ENCODE results near the gene MYO1E.
"Not testable (repeated sequence)": the region's sequence is repeated elsewhere in the genome, so short reads cannot be mapped to it uniquely, and the experiment has no call there.

The MYO1E gene

DNA sequence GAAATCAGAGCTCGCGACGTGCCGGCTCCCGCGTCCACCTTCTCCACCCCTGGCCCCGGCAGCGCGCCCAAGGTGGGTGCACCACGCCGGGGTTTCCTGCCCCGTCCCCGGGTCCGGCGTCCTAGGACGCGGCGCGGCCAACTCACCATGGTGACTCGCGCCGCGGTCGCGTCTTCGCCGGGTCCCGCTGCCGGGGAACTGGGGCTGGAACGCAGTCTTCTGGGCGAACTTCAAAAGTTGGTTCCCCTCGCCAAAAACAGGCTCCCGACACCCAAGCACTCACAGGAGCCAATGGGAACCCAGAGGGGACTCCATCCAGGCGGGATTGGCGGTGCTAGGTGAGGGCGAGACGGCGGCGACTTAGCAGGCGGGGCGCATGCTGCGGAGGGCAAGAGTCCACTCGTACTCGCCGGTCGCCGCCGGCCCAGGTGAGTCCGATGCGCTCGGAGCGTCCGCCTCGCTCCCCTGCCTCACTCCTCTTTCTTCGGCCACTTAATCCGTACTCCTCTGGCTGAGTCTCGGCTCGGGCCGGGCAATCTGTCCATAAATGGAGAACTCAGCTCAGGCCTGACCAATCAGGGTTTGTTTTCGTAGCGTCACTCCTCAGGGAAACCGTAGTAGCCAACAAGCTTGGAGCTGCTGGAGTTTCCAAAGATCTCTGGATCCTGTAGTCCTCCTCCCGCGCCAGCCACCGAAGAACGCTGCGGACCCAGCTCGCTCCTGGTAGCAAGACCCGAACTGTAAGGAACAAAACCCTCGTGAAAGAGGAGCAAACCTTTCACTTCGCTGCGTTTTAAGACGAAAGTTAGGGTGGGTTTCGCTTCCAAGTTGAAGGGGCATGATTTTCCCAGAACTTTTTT lies at the start of gene MYO1E:
Gene MYO1E, minus strand, starts transcription at position 520 of the 860 bp plus-strand sequence. Its CDS starts 371 bp downstream, at position 149.
- peak in 1 of 2 donors; percentile 10 for DNase-seq (ENCODE audit: low read depth in 2 of 2)

DNA sequence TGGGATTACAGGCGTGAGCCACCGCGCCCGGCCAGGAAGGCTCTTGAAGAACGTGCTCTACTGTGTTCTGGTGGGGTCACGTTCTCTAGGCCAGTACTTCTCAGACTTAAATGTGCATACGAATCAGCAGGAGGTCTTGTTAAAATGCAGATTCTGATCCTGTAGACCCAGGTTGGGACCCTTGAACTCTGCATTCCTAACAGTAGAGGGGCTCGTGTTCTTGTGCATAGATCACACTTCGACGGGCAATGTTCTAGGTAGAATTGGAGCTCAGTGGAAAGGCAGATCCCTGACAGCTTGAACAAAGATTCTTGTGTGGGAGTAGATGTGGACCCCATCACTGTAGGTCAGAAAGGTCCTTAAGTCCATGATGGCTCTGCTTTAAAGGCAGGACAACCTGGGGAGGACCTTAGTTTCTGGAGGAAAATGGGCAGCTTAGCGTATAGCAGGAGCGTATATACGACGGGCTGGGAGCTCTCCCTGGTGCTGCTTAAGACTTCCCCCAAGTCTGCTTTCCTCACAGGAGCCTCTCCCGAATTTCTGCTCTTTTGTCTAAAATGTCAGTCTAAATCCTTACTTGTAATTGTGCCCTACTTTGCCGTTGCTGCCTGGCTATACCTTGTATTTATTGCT lies 48.4 kb upstream of the MYO1E start:
- no peak for DNase-seq (ENCODE audit: low read depth in 2 of 2)

DNA sequence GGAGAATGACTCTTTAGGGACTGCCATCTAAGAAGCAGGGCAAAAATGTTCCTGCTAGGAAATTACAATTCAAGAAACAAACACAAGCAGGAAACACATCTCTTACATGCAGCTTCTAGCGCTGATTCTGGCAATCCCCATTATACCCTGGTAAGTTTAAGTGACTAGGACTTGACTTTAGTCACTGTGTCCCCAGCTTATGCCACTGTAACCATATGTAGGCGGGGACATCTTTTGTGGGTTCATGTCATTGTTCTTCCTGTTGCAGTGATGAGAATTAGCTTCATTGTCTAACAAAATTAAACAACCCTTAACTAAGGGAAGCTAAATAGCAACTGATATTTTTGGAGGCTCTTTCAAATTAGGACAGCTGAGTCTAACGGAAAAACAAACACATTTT lies 47.4 kb upstream of the MYO1E start:
- DNase-seq (ENCODE audit: low read depth in 2 of 2): no peak

DNA sequence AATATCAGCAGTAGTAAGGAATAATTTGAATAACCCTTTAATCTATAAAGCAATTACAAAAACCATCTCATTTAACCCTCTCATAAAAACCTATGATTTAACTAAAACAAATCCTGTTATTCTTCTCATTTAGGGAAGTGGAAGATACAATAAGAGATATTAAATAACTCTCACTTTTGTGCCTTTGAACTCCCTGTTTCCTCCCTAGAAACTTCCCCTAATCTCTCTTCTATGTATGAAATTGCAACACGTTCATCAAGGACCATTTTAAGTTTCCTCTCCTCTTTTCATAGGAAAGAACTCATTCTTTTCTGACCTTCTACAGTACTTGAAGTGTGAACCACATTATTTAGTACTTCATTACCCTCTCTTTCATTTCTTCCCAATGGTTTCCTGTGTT lies 46.5 kb upstream of the MYO1E start:
- DNase-seq (ENCODE audit: low read depth in 2 of 2): no peak

DNA sequence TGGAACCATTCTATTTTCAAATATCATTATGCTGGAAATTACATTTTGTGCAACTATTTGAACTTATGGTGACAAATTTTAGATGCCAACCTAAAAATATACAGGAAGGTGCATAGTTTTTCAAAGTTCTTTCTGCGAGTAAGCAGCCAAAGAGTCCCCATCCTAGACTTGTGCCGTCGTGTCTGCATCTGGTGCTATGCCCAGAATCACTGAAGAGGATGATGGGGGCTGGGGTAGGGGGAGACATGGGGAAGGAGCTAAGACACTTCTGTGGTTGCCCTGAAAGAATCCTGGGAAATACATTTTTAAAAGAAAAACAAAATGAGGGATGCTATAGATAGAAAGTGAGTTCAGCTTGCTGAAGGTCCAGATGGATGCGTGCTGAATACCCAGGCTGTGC lies 44.1 kb upstream of the MYO1E start:
- no peak for DNase-seq (ENCODE audit: low read depth in 2 of 2)

DNA sequence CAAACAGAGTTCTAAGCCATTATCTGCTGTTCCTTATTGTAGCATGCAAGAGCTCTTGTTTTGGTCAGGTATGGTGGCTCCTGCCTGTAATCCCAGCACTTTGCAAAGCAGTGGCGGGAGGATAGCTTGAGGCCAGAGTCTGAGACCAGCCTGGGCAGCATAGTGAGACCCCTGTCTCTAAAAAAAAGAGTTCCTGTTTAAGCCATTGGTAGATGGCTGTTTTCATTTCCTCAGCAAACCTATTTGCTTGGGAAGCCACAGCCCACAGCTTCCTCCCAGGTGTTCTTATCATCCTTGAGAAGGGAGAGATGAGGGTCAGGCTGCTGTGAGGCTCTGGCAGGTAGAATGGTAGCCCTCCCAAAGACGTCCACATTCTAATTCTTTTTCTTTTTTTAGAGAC lies 40.9 kb upstream of the MYO1E start:
- no peak for DNase-seq (ENCODE audit: low read depth in 2 of 2)

DNA sequence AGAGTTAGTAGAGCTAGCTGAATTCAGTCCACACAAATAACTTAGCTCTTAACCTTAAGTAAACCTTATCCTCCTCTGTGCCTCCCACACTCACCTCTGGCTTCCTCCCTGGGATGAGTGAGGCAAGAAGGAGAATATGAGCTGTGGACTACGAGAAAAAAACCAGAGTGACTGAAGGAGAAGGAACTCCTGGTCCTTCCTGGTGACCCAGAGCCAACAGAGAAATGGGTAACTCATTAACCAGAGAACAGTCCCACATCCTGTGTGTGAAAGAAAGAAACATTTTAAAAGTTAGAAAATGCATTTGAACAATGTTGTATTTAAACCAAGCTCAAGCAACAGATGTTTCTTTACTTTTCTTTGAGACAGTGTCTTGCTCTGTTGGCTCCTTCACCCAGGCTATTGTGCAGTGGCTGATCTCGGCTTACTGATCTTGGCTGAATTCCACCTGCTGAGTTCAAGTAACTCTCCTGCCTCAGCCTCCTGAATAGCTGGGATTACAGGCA lies 37.8 kb upstream of the MYO1E start:
- no peak for DNase-seq (ENCODE audit: low read depth in 2 of 2)

DNA sequence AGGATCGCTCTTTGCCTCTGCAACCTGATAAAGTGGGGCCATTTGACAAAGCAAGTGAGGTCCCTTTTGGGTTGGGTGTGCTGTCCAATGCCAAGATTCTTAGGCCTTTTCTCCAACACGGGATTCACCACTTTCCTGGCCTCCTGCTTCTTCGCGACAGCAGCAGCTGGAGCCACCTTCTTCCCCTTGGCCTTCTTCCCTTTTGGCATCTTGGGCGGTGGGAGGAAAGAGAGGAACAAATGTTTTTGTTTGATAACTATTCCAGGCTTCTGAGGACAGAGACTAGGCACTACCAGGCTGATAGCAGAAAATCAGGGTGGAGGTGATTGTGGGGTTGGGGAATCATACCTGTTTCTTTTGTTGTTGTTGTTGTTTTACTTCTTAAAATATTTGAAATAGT lies 35.3 kb upstream of the MYO1E start:
- no peak for DNase-seq (ENCODE audit: low read depth in 2 of 2)

DNA sequence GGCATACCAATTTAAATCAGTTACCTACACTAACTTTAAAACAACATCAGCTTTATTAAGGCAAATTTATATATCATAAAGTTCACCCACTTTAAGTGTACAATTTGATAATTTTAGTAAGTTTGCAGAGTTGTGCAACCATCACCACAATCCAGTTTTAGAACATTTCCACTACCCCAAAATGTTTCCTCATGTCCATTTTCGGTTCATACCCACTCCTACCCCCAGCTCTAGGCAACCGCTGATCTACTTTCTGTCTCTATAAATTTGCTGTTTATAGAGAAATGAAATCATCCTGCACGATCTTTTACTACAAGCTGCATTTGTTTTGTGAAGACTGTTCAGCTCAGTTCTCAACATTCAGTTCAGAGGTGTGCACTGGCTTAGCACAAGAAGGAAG lies 33.8 kb upstream of the MYO1E start:
- DNase-seq (ENCODE audit: low read depth in 2 of 2): no peak

DNA sequence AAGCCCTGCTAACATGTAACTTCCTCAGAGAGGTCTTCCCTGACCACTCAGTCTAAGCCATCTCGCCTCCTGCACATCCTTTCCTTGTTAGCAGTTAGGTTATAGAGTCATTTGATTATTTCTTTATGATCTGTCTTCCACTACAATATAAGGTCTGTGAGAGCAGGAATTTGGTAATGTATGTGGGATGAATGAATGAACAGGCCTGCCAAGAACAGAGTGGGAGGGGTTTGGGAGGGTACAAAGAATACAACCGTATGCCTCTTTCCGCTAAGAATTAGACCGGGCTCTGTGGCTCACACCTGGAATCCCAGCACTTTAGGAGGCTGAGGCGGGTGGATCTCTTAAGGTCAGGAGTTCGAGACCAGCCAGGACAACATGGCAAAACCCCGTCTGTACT lies 32.4 kb upstream of the MYO1E start:
- DNase-seq (ENCODE audit: low read depth in 2 of 2): no peak

DNA sequence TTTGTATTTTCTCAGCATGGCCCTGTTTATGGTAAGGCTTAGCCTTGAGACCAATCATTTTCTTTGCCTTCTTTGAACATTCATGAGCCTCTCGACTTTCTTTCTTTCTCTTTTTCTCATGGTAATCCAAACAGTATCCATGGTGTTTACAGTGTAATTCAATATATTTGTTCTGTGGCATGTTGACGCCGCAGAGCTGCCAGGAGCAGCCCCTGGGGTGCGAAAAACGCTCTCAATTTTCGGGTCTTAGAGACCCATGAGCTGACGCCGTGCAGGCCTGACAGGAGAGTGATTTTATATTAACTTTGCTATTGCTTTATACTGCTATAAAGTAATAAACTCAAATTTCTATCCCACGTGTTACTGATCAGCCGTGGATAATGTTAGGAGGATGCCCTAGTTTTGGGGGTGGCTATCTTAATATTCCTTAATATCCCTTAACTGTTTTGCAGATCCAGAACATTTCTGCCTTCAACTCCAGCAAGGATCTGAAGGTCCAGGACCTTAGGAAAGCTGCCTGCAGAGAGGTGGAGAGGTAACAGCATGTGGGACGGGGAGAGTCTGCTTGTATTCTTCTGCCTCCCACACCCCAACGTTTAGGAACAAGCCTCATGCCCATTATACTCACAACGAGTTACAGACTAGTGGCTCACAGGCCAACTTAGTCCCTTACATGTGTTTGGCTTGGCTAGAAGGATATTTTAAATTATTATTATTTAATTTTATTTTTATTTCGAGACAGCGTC lies 29.3 kb upstream of the MYO1E start:
- no peak for DNase-seq (ENCODE audit: low read depth in 2 of 2)

DNA sequence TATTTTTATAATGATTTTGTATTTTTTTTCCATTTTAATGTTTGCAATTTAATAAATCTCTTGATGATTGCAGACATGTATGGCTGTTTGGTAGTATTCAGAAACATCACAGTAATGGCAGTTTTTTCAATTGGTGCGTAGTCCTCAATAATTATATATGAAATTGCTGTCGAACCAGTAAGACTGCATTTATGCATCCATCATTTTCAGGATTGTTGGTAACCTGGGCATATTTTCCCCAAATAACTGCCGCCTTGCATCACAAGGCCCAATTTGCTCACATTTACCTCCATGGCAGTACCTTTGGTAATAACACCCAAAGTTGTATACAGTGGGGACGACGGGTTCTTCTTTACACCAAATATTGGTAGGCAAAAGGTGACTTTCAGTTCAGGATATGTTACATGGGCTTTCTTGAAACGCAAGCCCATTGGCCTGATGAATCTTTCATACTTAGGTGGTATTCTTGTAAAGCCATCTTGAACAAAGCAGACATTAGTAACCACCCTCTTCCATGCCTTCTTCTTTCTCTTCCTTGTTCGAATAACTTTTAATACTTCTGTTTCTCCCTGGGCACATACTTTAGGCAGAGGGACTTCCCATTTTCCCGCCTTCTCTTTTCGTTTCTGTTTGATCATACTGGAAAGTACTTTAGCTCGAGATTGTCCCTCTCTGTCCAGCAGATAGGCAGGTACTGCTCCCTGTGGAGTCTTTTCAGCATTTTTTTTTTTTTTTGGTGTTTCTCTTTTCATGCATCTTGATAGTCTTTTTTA lies 28.6 kb upstream of the MYO1E start:
- not testable (repeated sequence) for DNase-seq (ENCODE audit: low read depth in 2 of 2)

DNA sequence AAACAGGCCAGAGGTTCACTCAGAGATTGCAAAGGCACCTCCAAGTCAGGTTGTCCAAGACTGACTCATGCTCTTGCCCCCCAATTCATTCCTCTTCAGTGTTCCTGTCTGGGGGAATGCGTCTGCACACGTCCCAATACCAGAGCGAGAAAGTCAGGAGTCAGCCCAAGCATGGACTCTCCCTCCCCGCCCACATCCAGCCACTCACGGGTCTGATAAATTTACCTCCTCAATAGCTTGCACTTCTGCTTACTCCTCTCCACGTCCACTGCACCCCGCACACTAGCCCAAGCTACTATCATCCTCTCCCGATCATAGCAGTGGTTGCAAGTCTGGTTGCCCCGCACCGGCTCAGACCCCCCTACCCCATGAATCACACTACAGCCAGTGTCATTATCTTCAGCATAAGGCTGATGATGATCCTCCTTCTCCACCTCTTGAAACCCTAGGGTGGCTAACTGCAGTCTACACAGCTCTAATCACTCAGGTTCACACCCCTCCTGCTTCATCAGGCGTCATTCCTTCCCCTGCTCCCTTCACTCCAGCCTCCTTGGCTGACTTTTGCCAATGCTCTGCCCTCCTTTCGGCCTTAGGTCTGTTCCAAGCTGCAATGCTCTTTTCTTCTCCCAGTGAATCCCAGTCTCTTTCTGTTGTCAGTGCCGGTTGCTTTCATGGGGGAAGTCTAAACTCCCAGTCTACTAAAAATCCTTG lies 27.6 kb upstream of the MYO1E start:
- no peak for DNase-seq (ENCODE audit: low read depth in 2 of 2)

DNA sequence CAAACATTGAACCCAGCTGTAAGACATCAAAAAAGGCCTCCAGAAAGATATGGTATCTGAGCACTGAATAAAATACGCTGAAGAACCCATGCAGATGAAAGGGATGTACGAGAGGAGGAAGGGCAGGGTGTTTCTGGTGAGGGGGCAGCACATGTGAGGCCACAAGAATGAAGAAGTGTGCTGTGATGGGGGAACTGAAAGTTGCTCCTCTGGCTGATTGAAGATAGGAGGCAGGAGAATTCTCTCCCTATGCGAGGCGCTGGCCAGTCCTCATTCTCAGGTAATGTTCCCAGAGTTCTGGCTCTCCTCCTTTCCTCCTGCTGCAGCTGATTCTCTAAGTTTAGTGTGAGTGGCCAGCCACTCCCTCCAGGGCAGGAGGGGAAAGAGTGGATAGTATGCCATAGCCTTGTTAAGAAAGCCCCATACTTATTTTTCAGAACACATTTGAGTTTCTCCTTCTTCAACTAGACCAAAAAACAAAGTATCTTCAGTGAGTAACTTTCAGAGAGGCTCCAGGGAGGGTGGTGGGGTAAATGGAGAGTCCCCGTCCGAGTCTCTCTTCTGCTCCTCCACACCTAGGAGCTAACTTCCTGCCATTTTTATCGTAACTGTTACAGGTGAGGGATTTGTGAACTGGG lies 26.9 kb upstream of the MYO1E start:
- DNase-seq (ENCODE audit: low read depth in 2 of 2): no peak

DNA sequence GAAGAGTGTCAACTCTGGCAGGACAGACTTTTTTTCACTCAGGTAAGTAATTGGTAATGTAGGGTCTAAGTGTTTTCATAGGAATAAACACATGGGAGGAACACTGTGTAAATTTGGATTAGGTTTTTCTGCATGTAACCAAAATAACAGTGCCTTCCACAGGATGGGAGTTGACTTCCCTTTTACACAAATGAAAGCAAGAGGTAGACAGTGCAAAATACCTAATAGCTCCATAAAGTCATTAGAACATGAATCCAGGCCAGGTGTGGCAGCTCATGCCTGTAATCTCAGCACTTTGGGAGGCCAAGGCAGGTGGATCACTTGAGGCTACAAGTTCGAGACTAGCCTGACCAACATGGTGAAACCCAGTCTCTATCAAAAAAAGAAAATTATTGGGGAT lies 25.5 kb upstream of the MYO1E start:
- no peak for DNase-seq (ENCODE audit: low read depth in 2 of 2)

DNA sequence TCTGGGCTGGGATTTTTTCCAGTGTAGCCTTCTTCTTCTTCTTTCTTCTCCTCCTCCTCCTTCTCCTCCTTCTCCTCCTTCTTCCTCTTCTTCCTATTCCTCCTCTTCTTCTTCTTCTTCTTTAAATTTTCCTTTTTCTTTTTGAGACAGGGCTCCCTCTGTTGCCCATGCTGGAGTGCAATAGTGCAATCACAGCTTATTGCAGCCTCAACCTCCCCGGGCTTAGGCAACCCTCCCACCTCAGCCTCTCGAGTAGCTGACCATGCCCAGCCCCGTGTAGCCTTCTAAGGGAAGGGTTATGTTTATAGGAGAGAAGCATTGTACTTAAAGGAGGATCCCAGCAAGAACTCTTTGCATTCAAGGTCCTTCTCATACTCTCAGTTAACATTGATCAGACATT lies 24.0 kb upstream of the MYO1E start:
- DNase-seq (ENCODE audit: low read depth in 2 of 2): no peak

DNA sequence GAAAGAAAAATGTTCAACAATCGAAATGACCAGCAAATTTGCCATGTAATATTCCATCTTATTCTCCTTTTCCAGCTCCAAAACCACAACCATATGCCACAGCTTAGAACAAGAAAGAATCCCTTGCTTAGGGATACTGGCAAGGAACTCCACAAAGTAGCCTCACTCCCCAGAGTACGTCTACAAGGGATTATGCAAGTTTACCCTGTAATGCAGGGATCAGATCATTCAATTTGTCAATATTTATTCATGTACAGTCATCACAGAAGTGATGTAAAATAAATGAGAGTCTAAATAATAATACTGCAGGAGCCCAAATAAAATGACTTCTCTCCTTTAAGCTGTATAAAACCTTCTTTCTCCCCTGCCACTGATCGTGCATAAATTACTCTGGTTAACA lies 23.5 kb upstream of the MYO1E start:
- DNase-seq (ENCODE audit: low read depth in 2 of 2): no peak

DNA sequence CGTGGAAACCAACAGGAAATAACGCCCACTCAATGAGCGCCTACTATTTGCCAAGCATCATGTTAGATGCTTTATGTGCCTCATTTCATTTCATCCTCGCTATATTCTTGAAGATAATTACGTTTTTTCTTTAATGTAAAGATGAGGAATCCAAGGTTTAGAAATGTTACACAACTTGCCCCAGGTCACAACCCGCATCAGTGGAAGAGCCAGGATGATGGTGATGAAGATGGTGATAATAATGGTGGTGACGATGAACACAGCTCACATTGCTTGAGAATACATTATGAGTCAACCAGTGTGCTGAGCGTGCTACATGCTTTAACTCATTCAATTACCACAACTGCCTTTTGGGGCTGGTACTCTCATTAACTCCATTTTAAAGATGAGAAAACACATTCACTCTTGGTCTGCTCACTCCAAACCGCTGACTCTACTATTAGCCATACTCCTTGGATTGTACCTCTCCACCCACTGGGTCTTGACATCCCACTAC lies 21.5 kb upstream of the MYO1E start:
- no peak for DNase-seq (ENCODE audit: low read depth in 2 of 2)

DNA sequence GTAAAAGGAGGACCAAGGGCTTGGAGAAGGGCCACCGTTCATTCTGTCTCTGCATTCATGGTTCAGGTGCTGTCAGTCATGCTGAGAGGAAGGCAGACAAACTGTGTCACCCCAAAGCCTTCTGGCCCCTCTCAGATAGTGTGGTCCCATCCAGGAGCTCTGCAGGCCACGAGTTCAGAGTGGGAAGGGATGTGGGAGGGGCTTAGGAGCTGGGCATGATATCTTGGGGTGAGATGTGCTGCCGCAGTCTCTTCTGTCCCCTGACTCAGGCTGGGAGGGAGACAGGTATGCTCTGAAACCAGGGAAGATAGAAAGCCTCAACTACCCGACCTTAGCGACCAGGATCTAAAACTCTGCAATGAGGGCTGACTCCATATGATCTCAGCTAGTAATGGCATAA lies 19.6 kb upstream of the MYO1E start:
- no peak for DNase-seq (ENCODE audit: low read depth in 2 of 2)

DNA sequence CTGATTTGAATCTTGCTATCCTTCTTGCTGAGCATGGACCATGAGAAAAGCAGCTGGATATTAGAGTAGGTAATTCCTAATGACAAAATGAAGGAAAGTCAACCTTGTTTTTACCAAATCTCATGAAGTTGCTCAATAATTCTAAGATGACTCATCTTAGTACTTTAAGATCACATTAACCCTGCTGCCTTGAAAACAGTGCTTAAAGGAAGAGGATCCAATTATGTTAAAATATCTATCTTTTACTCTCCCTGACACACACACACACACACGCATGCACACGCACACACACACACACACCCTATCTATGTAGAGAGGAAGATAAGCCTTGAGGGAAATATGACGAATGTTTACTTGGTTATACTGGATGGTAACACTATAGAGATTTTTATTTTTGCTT lies 16.0 kb upstream of the MYO1E start:
- no peak for DNase-seq (ENCODE audit: low read depth in 2 of 2)

Data from stimulated activated CD4-positive, alpha-beta T cell treated with anti-CD3 and anti-CD28 coated beads, Interleukin-1b, Interleukin-23, amount 100 ng/mL, for 4 hours (primary cell).